ENCODE measurements around the gene PKDCC.

- TF ChIP-seq CTCF (IDR thresholded peaks at IDR 0.05), result no peak
- no peak for TF ChIP-seq POLR2A (IDR thresholded peaks at IDR 0.05)
- no peak for TF ChIP-seq EP300 (IDR thresholded peaks at IDR 0.05)
Observed at GRCh38 chr2:42087857-42088195, 40.0 kb downstream of the PKDCC start.

All from ovary (tissue), 3 donors.